ENCODE results near the gene ATP12A.
"Not testable (repeated sequence)": the region's sequence is repeated elsewhere in the genome, so short reads cannot be mapped to it uniquely, and the experiment has no call there.

ATP12A gene

GRCh38 chr13:24719139-24719538 lies 38.9 kb downstream of the ATP12A start:
- H3K4me3 ChIP-seq (ENCODE audit: low read depth in 1 of 5, low read length in 5 of 5) = no peak overlapping the region
- no peaks in the 10 kb centered on the region for H3K36me3 ChIP-seq (ENCODE audit: control insufficient read depth in 5 of 5, insufficient read depth in 5 of 5, low read length in 5 of 5)
- H3K9me3 ChIP-seq (ENCODE audit: control insufficient read depth in 5 of 5, low read length in 5 of 5) = no peaks in the 10 kb centered on the region
- H3K9ac ChIP-seq (ENCODE audit: low read length in 5 of 5) = no peak overlapping the region
- H3K27me3 ChIP-seq (ENCODE audit: control insufficient read depth in 5 of 5, insufficient read depth in 4 of 5, low read length in 5 of 5) = peaks cover 0 to 10% (median 6%) of the 10 kb centered on the region in 5 donors
- H3K4me1 ChIP-seq (ENCODE audit: control insufficient read depth in 5 of 5, insufficient read depth in 5 of 5, low read length in 5 of 5) = no peaks in the 10 kb centered on the region
- H3K27ac ChIP-seq (ENCODE audit: low read depth, low read length) = no peak overlapping the region

- no peak overlapping the region for H3K9ac ChIP-seq (ENCODE audit: low read length in 5 of 5)
- H3K36me3 ChIP-seq (ENCODE audit: control insufficient read depth in 5 of 5, insufficient read depth in 5 of 5, low read length in 5 of 5) = no peaks in the 10 kb centered on the region
- H3K4me1 ChIP-seq (ENCODE audit: control insufficient read depth in 5 of 5, insufficient read depth in 5 of 5, low read length in 5 of 5) = peaks cover 0 to 3% (median 0%) of the 10 kb centered on the region in 5 donors
- H3K27ac ChIP-seq (ENCODE audit: low read depth, low read length) = no peak overlapping the region
- H3K27me3 ChIP-seq (ENCODE audit: control insufficient read depth in 5 of 5, insufficient read depth in 4 of 5, low read length in 5 of 5) = peaks cover 0 to 7% (median 3%) of the 10 kb centered on the region in 5 donors
- H3K9me3 ChIP-seq (ENCODE audit: control insufficient read depth in 5 of 5, low read length in 5 of 5) = no peaks in the 10 kb centered on the region
- H3K4me3 ChIP-seq (ENCODE audit: low read depth in 1 of 5, low read length in 5 of 5) = no peak overlapping the region
These were observed 43.0 kb downstream of the ATP12A start for GRCh38 chr13:24723206-24723605.

- Histone ChIP-seq H3K4me3 (ENCODE audit: low read depth in 1 of 5, low read length in 5 of 5) (no peak overlapping the region), H3K4me1 (ENCODE audit: control insufficient read depth in 5 of 5, insufficient read depth in 5 of 5, low read length in 5 of 5) (peaks cover 0 to 3% (median 0%) of the 10 kb centered on the region in 5 donors), H3K27ac (ENCODE audit: low read depth, low read length) (no peak overlapping the region), H3K9ac (ENCODE audit: low read length in 5 of 5) (no peak overlapping the region), H3K36me3 (ENCODE audit: control insufficient read depth in 5 of 5, insufficient read depth in 5 of 5, low read length in 5 of 5) (no peaks in the 10 kb centered on the region), H3K9me3 (ENCODE audit: control insufficient read depth in 5 of 5, low read length in 5 of 5) (no peaks in the 10 kb centered on the region), H3K27me3 (ENCODE audit: control insufficient read depth in 5 of 5, insufficient read depth in 4 of 5, low read length in 5 of 5) (peaks cover 0 to 4% (median 0%) of the 10 kb centered on the region in 5 donors)
These were observed 44.5 kb downstream of the ATP12A start for GRCh38 chr13:24724714-24725113.

DNA sequence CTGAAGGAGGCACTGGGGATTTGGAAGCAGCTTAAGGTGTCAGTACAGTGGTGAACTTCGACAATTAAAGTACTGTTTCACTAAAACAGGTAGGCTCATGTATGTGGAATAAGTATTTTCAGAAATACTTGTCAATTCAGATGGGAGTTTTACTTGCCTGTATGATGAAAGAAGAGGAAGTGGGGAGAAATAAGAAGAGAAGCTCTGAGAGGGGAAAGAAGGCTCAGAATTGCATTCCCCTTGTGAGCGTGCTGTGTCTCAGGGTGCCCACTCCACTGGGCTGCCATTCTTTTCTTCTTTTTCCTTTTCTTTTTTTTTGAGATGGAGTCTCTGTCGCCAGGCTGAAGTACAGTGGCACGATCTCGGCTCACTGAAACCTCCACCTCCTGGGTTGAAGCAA lies 45.2 kb downstream of the ATP12A start:
- Histone ChIP-seq H3K4me1 (ENCODE audit: control insufficient read depth in 5 of 5, insufficient read depth in 5 of 5, low read length in 5 of 5) (peaks cover 0 to 3% (median 0%) of the 10 kb centered on the region in 5 donors), H3K36me3 (ENCODE audit: control insufficient read depth in 5 of 5, insufficient read depth in 5 of 5, low read length in 5 of 5) (no peaks in the 10 kb centered on the region), H3K9me3 (ENCODE audit: control insufficient read depth in 5 of 5, low read length in 5 of 5) (no peaks in the 10 kb centered on the region), H3K27me3 (ENCODE audit: control insufficient read depth in 5 of 5, insufficient read depth in 4 of 5, low read length in 5 of 5) (peaks cover 0 to 4% (median 0%) of the 10 kb centered on the region in 5 donors), H3K4me3 (ENCODE audit: low read depth in 1 of 5, low read length in 5 of 5) (no peak overlapping the region), H3K9ac (ENCODE audit: low read length in 5 of 5) (no peak overlapping the region), H3K27ac (ENCODE audit: low read depth, low read length) (no peak overlapping the region)

DNA sequence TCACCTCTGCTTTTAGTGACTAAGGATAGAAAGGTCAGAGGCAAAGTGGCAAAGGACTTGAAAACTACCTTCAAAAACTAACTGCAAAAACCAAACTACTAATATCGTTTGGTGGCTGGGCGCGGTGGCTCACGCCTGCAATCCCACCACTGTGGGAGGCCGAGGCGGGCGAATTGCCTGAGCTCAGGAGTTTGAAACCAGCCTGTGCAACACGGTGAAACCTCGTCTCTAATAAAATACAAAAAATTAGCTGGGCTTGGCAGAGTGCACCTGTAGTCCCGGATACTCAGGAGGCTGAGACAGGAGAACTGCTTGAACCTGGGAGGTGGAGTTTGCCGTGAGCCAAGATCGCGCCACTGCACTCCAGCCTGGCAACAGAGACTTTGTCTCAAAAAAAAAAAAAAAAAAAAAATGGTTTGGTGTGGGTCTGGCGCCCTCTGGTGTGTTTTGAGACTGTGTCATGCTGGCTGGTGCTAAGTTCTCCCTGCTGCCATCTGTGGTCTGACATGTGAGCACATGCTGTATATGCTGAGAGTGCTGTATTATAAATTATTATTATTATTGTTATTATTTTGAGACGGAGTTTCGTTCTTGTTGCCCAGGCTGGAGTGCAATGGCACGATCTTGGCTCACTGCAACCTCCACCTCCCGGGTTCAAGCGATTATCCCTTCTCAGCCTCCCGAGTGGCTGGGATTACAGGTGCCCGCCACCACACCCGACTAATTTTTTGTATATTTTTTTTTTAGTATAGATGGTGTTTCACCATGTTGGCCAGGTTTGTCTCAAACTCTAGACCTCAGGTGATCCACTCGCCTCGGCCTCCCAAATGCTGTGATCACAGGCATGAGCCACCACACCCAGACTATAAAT lies 47.8 kb downstream of the ATP12A start:
- Histone ChIP-seq H3K9me3 (ENCODE audit: control insufficient read depth in 5 of 5, low read length in 5 of 5) (peaks cover 0 to 5% (median 0%) of the 10 kb centered on the region in 5 donors), H3K27me3 (ENCODE audit: control insufficient read depth in 5 of 5, insufficient read depth in 4 of 5, low read length in 5 of 5) (peaks cover 0 to 4% (median 0%) of the 10 kb centered on the region in 5 donors), H3K4me3 (ENCODE audit: low read depth in 1 of 5, low read length in 5 of 5) (no peak overlapping the region), H3K36me3 (ENCODE audit: control insufficient read depth in 5 of 5, insufficient read depth in 5 of 5, low read length in 5 of 5) (no peaks in the 10 kb centered on the region), H3K4me1 (ENCODE audit: control insufficient read depth in 5 of 5, insufficient read depth in 5 of 5, low read length in 5 of 5) (peaks cover 0 to 3% (median 0%) of the 10 kb centered on the region in 5 donors), H3K27ac (ENCODE audit: low read depth, low read length) (no peak overlapping the region), H3K9ac (ENCODE audit: low read length in 5 of 5) (no peak overlapping the region)

- not testable (repeated sequence) for H3K9ac ChIP-seq (ENCODE audit: low read length in 5 of 5); H3K36me3 ChIP-seq (ENCODE audit: control insufficient read depth in 5 of 5, insufficient read depth in 5 of 5, low read length in 5 of 5); H3K27me3 ChIP-seq (ENCODE audit: control insufficient read depth in 5 of 5, insufficient read depth in 4 of 5, low read length in 5 of 5); H3K4me1 ChIP-seq (ENCODE audit: control insufficient read depth in 5 of 5, insufficient read depth in 5 of 5, low read length in 5 of 5); H3K4me3 ChIP-seq (ENCODE audit: low read depth in 1 of 5, low read length in 5 of 5); H3K27ac ChIP-seq (ENCODE audit: low read depth, low read length); H3K9me3 ChIP-seq (ENCODE audit: control insufficient read depth in 5 of 5, low read length in 5 of 5)
These were observed 50.8 kb downstream of the ATP12A start for GRCh38 chr13:24730873-24731567.

DNA sequence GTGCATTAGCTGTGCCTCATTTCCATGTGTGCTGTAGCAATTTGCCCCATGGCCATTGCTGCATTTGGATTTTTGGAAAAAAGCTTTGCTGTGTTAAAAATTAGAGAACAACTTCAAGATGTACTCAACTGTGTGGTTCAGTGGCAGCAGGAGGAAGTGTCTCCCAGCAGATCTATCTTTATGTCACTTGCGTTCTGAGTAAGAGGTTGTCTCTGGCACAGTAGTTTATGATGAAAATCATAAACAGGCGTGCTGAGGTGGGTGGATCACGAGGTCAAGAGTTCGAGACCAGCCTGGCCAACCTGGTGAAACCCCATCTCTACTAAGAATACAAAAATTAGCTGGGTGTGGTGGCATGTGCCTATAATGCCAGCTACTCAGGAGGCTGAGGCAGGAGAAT lies 54.7 kb downstream of the ATP12A start:
- no peaks in the 10 kb centered on the region for H3K4me1 ChIP-seq (ENCODE audit: control insufficient read depth in 5 of 5, insufficient read depth in 5 of 5, low read length in 5 of 5)
- H3K9ac ChIP-seq (ENCODE audit: low read length in 5 of 5) = no peak overlapping the region
- H3K27me3 ChIP-seq (ENCODE audit: control insufficient read depth in 5 of 5, insufficient read depth in 4 of 5, low read length in 5 of 5) = no peaks in the 10 kb centered on the region
- H3K9me3 ChIP-seq (ENCODE audit: control insufficient read depth in 5 of 5, low read length in 5 of 5) = peaks cover 0 to 5% (median 0%) of the 10 kb centered on the region in 5 donors
- H3K27ac ChIP-seq (ENCODE audit: low read depth, low read length) = no peak overlapping the region
- no peak overlapping the region for H3K4me3 ChIP-seq (ENCODE audit: low read depth in 1 of 5, low read length in 5 of 5)
- no peaks in the 10 kb centered on the region for H3K36me3 ChIP-seq (ENCODE audit: control insufficient read depth in 5 of 5, insufficient read depth in 5 of 5, low read length in 5 of 5)

DNA sequence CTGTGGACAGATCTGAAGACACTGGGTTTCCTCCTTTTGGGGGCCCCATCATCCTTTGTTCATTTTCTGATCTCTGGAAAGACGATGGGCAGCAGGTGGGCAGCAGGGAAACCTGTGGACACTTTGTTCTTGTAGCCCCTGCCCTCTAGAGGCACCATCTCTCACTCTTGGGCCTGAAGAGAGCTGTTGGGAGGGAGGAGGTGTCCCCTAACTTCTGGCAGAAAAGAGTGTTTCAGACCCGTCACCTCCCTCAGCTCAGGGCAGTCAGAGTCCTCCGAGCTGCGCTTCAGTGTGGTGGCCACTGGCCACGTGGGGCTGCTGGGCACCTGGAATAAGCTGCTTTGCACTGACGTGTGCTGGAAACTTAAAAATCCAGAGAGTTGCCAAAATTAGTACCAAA lies 56.8 kb downstream of the ATP12A start:
- no peaks in the 10 kb centered on the region for H3K36me3 ChIP-seq (ENCODE audit: control insufficient read depth in 5 of 5, insufficient read depth in 5 of 5, low read length in 5 of 5)
- no peaks in the 10 kb centered on the region for H3K27me3 ChIP-seq (ENCODE audit: control insufficient read depth in 5 of 5, insufficient read depth in 4 of 5, low read length in 5 of 5)
- H3K9me3 ChIP-seq (ENCODE audit: control insufficient read depth in 5 of 5, low read length in 5 of 5) = no peaks in the 10 kb centered on the region
- H3K4me3 ChIP-seq (ENCODE audit: low read depth in 1 of 5, low read length in 5 of 5) = no peak overlapping the region
- H3K27ac ChIP-seq (ENCODE audit: low read depth, low read length) = no peak overlapping the region
- H3K9ac ChIP-seq (ENCODE audit: low read length in 5 of 5) = no peak overlapping the region
- peaks cover 0 to 3% (median 0%) of the 10 kb centered on the region in 5 donors for H3K4me1 ChIP-seq (ENCODE audit: control insufficient read depth in 5 of 5, insufficient read depth in 5 of 5, low read length in 5 of 5)

DNA sequence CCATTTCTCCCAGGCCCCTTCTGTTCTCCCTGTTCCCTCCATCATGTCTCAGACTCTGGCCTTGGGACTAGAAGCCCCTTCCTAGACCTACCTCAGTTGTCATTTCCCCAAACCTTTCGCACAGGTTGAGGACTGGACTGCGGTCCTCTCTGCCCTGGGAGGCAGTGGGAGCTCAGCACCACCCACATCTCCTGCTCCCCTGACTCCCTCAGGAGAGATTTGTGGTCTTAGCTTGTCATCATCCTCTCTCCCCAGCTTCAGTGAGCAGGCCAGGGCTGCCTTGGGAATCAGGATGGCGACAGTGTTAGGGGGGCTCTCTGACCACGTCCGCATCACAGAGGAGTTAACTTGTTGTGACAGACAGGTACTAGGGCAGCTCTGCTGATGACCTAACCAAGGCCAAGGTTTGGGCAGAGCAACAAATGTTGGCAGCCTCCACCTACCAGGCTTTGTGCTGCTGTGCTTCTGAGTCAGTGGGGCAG lies 58.2 kb downstream of the ATP12A start:
- Histone ChIP-seq H3K4me1 (ENCODE audit: control insufficient read depth in 5 of 5, insufficient read depth in 5 of 5, low read length in 5 of 5) (peaks cover 0 to 5% (median 0%) of the 10 kb centered on the region in 5 donors), H3K4me3 (ENCODE audit: low read depth in 1 of 5, low read length in 5 of 5) (no peak overlapping the region), H3K36me3 (ENCODE audit: control insufficient read depth in 5 of 5, insufficient read depth in 5 of 5, low read length in 5 of 5) (no peaks in the 10 kb centered on the region), H3K27me3 (ENCODE audit: control insufficient read depth in 5 of 5, insufficient read depth in 4 of 5, low read length in 5 of 5) (peaks cover 0 to 5% (median 0%) of the 10 kb centered on the region in 5 donors), H3K9ac (ENCODE audit: low read length in 5 of 5) (no peak overlapping the region), H3K27ac (ENCODE audit: low read depth, low read length) (no peak overlapping the region), H3K9me3 (ENCODE audit: control insufficient read depth in 5 of 5, low read length in 5 of 5) (no peaks in the 10 kb centered on the region)
